Measurements from ENCODE around the gene PMVK. TPM values are rescaled to one million over a fixed set of nuclear protein-coding genes. Genes with fewer than 3 reads are reported as not detected.
A peak's percentile ranks its signal among the peaks of the same experiment; 100 is the strongest.

The PMVK gene
- polyA plus RNA-seq, 3 donors = 17.2 to 43.2 (median 41.9) TPM

DNA sequence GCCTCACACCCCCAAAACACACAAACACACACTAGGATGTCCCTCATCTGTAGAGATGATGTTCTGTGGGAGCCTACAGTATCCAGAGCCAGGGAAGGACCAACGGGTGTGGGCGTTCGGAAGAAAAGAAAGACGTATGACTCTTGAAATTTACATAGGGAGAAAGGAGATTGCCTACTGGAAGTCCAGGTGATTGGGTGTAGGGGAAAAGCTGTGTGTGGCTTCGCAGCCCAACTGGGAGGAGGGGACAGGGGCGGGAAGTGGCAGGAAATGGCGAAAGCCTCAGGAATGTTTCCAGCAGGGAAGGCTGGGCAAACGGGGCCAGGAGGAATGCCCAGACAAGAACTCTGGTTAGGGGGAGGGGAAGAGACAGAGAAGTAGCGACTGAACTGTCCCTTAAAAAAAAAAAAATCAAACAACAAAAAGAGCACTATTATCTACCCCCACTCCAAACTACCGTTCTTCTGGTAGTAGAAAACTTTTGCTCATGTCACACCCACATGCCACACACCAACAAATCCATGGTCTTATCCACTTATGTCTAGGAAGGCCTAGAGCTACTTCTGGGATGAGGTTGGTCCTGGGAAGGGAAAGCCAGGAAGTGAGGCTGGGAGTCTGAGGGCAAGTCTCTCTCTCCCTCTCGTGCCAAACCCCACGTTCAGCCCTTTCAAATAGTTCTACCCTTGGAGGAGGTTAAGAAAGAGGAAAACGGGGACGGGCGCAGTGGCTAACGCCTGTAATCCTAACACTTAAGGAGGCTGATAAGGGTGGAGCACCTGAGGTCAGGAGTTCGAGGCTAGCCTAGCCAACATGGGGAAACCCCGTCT lies 36.2 kb upstream of the PMVK start:
- 87% methylated on average over 6 of the region's 18 CpGs for WGBS (ENCODE audit: insufficient coverage)
- Histone ChIP-seq H2AFZ (ENCODE audit: insufficient read depth, low read depth, low read length, poor library complexity, severe bottlenecking) (no peak overlapping the region), H3K27me3 (ENCODE audit: control insufficient read depth in 2 of 2, insufficient read depth in 2 of 2, low read length in 2 of 2) (no peaks in the 10 kb centered on the region), H4K20me1 (ENCODE audit: insufficient read depth, low read length) (peaks cover 56% of the 10 kb centered on the region), H3K4me3 (replicated peaks in 1 of 3; ENCODE audit: low read depth in 2 of 3, low read length in 3 of 3) (peak overlapping the region in 1 of 3 experiments; percentile 92), H3K27ac (ENCODE audit: low read depth in 1 of 2, low read length in 2 of 2) (peak overlapping the region; percentile 94 to 98), H3K9ac (ENCODE audit: insufficient read depth, low read length, poor library complexity, severe bottlenecking) (no peak overlapping the region), H3K9me3 (replicated peaks in 1 of 2; ENCODE audit: control insufficient read depth in 1 of 2, insufficient read depth in 1 of 2, low read length in 2 of 2) (no peaks in the 10 kb centered on the region), H3K4me2 (replicated peaks; ENCODE audit: extremely low read depth, low read length, poor library complexity, severe bottlenecking) (peak overlapping the region; percentile 99), H3K4me1 (ENCODE audit: control insufficient read depth in 1 of 2, insufficient read depth in 2 of 2, low read length in 2 of 2) (peaks cover 49 to 56% of the 10 kb centered on the region in 2 donors), H3K36me3 (replicated peaks in 1 of 2; ENCODE audit: control insufficient read depth in 1 of 2, insufficient read depth in 2 of 2, low read length in 2 of 2) (peaks cover 13 to 24% of the 10 kb centered on the region in 2 donors), H3K79me2 (ENCODE audit: insufficient read depth, low read length) (peaks cover 80% of the 10 kb centered on the region)
- Mint-ChIP-seq H3K4me3 (peak overlapping the region in 1 of 2 donors; percentile 55), H3K27ac (peak overlapping the region in 2 of 7 donors; percentile 70 to 84), H3K4me1 (peaks cover 39% of the 10 kb centered on the region), H3K36me3 (peaks cover 28 to 36% of the 10 kb centered on the region in 2 donors), H3K9me3 (no peaks in the 10 kb centered on the region), H3K27me3 (ENCODE audit: low read depth in 3 of 3) (peaks cover 0 to 3% (median 0%) of the 10 kb centered on the region in 3 donors)
- TF ChIP-seq, protein P1, sequence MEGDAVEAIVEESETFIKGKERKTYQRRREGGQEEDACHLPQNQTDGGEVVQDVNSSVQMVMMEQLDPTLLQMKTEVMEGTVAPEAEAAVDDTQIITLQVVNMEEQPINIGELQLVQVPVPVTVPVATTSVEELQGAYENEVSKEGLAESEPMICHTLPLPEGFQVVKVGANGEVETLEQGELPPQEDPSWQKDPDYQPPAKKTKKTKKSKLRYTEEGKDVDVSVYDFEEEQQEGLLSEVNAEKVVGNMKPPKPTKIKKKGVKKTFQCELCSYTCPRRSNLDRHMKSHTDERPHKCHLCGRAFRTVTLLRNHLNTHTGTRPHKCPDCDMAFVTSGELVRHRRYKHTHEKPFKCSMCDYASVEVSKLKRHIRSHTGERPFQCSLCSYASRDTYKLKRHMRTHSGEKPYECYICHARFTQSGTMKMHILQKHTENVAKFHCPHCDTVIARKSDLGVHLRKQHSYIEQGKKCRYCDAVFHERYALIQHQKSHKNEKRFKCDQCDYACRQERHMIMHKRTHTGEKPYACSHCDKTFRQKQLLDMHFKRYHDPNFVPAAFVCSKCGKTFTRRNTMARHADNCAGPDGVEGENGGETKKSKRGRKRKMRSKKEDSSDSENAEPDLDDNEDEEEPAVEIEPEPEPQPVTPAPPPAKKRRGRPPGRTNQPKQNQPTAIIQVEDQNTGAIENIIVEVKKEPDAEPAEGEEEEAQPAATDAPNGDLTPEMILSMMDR (IDR thresholded peaks at IDR 0.05) = no peak
- DNase-seq = no peak
- intact Hi-C loops (cut with micrococcal nuclease) = loop anchor here (5.0 kb wide), 3 partner anchors 35 to 90 kb away; partner anchors contain the start of gene EFNA4 (in 1 of the 2)

DNA sequence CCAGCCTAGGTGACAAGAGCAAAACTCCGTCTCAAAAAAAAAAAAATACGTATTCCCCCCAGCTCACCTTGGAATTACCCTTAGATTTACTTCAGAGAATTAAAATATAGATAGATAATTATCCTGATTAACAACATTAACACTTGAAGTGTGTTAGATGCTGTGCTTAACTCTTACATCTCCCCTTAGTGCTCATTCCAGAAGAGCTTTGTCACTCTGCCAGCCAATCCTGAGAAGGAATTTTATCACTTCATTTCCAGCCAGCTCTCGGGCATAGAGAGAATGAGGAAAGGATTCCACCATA lies 35.6 kb upstream of the PMVK start:
- intact Hi-C loops (cut with micrococcal nuclease) = loop anchor here (5.0 kb wide), 3 partner anchors 35 to 90 kb away; partner anchors contain the start of gene EFNA4 (in 1 of the 2)
- Histone ChIP-seq H3K27me3 (ENCODE audit: control insufficient read depth in 2 of 2, insufficient read depth in 2 of 2, low read length in 2 of 2) (no peaks in the 10 kb centered on the region), H4K20me1 (ENCODE audit: insufficient read depth, low read length) (peaks cover 62% of the 10 kb centered on the region), H3K4me3 (replicated peaks in 1 of 3; ENCODE audit: low read depth in 2 of 3, low read length in 3 of 3) (peak overlapping the region in 1 of 3 experiments; percentile 92), H2AFZ (ENCODE audit: insufficient read depth, low read depth, low read length, poor library complexity, severe bottlenecking) (no peak overlapping the region), H3K9me3 (replicated peaks in 1 of 2; ENCODE audit: control insufficient read depth in 1 of 2, insufficient read depth in 1 of 2, low read length in 2 of 2) (no peaks in the 10 kb centered on the region), H3K4me1 (ENCODE audit: control insufficient read depth in 1 of 2, insufficient read depth in 2 of 2, low read length in 2 of 2) (peaks cover 47 to 52% of the 10 kb centered on the region in 2 donors), H3K36me3 (replicated peaks in 1 of 2; ENCODE audit: control insufficient read depth in 1 of 2, insufficient read depth in 2 of 2, low read length in 2 of 2) (peaks cover 19 to 30% of the 10 kb centered on the region in 2 donors), H3K79me2 (ENCODE audit: insufficient read depth, low read length) (peaks cover 79% of the 10 kb centered on the region), H3K27ac (ENCODE audit: low read depth in 1 of 2, low read length in 2 of 2) (peak overlapping the region in 1 of 2 donors; percentile 94), H3K4me2 (replicated peaks; ENCODE audit: extremely low read depth, low read length, poor library complexity, severe bottlenecking) (no peak overlapping the region), H3K9ac (ENCODE audit: insufficient read depth, low read length, poor library complexity, severe bottlenecking) (no peak overlapping the region)
- no CpG with 5 or more reads among the region's 3 CpGs for WGBS (ENCODE audit: insufficient coverage)
- no peak overlapping the region for H3K4me3 Mint-ChIP-seq
- peaks cover 34 to 42% of the 10 kb centered on the region in 2 donors for H3K36me3 Mint-ChIP-seq
- peaks cover 0 to 4% (median 0%) of the 10 kb centered on the region in 3 donors for H3K27me3 Mint-ChIP-seq (ENCODE audit: low read depth in 3 of 3)
- H3K9me3 Mint-ChIP-seq = no peaks in the 10 kb centered on the region
- H3K4me1 Mint-ChIP-seq = peaks cover 34% of the 10 kb centered on the region
- no peak for DNase-seq
- H3K27ac Mint-ChIP-seq = peak overlapping the region in 2 of 7 donors; percentile 63 to 89
- TF ChIP-seq, protein P1 (IDR thresholded peaks at IDR 0.05) = no peak
